GM12865 (cell line): ENCODE data around the gene ERGIC1.

Source experiments
- DNase-seq: peaks from one replicate; pipeline ENCODE4 v3.0.0; 2010; ENCODE audit warnings: low read depth
- H3K4me3 ChIP-seq: 2 replicates; pipeline ENCODE4 v1.5.1; 2011; ENCODE audit warnings: mild to moderate bottlenecking, low read depth, low read length, control low read depth
- CTCF ChIP-seq: IDR thresholded peaks from 2 replicates; pipeline ENCODE4 v1.5.1; 2011; ENCODE audit warnings: low read length, control low read depth, low read depth, inconsistent platforms; ENCODE audit not compliant: insufficient read depth; ENCODE audit errors: missing control alignments

ERGIC1 gene

DNA sequence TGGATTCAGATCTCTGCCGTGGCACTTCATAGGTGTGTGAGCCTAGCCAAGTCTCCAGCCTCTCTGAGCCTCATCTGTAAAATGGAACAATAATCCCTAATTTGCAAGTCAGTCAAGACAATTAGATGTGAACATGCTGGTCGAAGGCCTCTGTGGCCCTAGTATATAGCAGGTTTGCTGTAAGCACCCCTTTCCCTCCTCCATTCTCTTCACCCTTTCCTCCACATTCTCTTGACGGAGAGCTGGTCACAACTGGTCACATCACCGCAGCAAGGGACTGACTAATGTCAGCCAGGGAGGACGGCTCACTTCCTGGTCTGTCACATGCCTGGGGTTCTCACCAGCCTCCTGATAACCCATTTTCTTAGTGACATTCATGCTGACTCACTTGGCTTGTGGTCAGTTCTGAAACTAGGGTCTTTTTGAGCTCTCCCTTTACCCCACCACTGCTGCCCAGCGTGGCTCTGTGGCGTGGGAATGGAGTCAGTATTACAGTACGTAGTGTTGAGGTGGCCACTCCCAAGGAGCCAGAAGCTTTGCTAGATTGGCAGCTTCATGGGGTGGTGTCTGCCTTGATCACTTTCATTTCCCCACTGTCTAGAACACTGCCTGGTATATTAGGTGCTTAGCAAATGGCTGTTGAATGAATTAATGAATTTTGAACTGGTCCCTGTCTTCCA lies 47.8 kb downstream of the ERGIC1 start:
- no peak overlapping the region for H3K4me3 ChIP-seq
- no peak for TF ChIP-seq CTCF
- peak; percentile 83 for DNase-seq

GRCh38 chr5:172883066-172883465 lies 49.0 kb downstream of the ERGIC1 start:
- no peak overlapping the region for H3K4me3 ChIP-seq
- no peak for DNase-seq
- no peak for TF ChIP-seq CTCF

DNA sequence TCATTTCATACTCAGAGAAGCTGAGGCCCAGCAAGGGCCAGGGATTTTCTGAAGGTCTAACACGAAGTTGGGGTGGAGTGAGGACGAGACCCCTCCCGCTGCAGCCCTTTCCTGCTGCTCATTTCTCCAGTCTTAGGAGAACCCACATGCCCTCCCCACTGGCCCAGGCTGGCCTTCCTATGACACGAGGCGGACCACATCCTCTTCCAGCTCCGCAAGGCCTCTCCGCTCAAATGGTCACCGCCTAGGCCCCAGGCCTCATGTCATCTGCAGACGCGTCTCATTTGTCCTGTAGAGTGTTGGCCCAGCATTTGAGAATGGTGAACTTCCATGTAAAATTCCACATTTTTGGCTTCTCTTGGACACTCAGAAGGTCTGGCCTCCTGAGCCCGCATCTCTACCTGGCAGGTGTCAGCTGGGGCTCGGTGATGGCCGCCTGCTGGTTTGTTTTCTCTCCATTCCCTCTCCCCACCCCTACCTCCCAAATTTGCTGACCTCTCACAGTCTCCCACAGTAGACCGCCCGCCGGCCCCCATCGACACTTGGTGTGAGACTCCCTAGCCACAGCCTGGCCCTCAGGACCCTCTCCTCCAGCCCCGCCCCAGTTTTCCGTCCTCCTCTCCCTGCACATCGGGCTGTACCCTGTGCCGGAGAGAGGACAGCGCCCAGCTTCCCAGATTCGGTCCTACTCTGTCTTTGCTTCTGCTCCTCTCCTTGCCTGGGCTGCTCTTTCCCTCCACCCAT lies 51.7 kb downstream of the ERGIC1 start:
- no peak overlapping the region for H3K4me3 ChIP-seq
- DNase-seq, result no peak
- TF ChIP-seq CTCF, result no peak

GRCh38 chr5:172886476-172886875 lies 52.4 kb downstream of the ERGIC1 start:
- H3K4me3 ChIP-seq, result no peak overlapping the region
- no peak for DNase-seq
- no peak for TF ChIP-seq CTCF

GRCh38 chr5:172886974-172887501 lies 53.0 kb downstream of the ERGIC1 start:
- DNase-seq, result no peak
- no peak for TF ChIP-seq CTCF

GRCh38 chr5:172887692-172888091 lies 53.6 kb downstream of the ERGIC1 start:
- DNase-seq, result no peak
- TF ChIP-seq CTCF, result no peak
- no peak overlapping the region for H3K4me3 ChIP-seq

More at GRCh38 chr5:172886974-172887501, 53.0 kb downstream of the ERGIC1 start:
- H3K4me3 ChIP-seq, result no peak overlapping the region
